HG03025 (cell line): ENCODE data around the gene GSTT4.
"Not testable (repeated sequence)": the region's sequence is repeated elsewhere in the genome, so short reads cannot be mapped to it uniquely, and the experiment has no call there.

Experiments
- ATAC-seq: cut with Tn5 transposase; IDR thresholded peaks from one replicate; pipeline ENCODE4 v1.9.1; 2021; ENCODE audit warnings: mild to moderate bottlenecking, moderate library complexity; ENCODE audit not compliant: unreplicated experiment, low FRiP score

Gene GSTT4

DNA sequence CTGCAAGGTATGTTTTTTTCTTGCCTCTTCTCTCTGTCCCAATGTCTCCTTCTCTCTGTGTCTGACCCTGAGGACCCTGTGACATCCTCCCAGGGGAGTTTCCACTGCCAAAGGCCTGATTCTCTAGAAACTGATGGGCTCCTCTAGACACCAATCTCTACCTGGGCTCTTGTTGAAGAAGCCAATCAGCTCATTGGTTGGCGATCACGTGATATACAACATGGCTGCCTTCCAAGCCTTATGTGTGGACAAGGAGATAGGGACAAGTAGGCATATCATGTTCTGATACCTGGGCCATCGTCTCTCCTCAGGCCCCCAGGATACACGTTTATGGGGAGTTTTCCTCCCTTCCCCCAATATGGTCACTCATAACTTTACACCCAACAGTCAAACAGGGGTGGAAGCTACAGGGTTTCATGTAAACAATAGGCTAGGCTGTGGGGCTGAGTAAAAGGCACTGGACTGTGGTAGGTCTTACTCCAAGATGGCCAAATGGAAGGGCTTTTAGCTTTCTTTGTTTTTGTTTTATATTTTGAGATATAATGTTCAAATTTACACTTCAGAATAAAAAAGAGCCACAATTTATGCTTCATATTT lies 11.6 kb downstream of the GSTT4 start:
- not testable (repeated sequence) for ATAC-seq

DNA sequence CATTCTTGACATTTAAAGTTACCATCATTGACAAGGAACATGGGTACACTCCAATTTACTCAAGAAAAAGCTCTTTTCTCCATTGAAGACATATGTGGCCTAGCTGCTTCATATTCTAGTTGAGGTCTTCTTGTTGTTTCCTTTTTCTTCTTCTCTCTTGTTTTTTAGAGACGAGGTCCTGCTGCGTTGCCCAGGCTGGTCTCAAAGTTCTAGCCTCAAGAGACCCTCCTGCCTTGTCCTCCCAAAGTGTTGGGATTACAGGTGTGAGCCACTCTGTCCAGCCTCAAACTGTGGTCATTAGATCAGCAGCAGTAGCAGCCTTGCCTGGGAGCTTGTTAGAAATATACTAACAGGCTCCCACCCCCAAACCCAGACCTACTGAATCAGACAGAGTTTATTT lies 12.2 kb downstream of the GSTT4 start:
- ATAC-seq: not testable (repeated sequence)

DNA sequence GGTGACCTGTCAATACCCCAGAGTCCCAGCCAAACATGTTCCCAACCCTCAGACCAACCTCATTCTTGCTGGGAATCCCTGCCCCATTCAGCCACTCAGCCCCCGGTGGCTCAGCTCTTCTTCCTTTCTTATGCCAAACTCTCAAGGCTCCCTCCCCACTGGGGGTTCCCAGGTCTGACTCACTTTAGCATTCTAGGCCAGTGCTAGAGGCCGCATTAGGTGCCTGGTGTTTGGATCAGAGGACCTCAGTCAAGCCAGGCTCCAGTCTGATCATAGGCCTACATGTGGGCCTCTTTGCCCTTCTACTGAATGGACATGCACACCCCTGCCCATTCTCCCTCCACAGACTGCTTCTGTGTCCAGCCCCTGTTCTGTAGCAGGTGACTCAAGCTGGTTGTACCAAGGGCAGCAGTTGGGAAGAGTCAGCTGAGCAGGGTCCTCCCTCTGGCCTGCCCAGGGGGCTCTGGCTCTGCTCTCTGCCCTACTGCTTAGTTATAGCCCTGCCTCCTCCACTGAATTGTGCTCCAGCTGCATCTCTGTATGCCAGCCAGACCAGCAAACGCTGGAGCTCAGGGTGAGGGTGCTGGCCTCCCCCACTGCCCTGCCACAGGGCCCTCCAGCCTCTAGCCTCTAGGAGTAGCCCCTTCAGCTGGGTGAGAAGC lies 15.5 kb downstream of the GSTT4 start:
- ATAC-seq: not testable (repeated sequence)

DNA sequence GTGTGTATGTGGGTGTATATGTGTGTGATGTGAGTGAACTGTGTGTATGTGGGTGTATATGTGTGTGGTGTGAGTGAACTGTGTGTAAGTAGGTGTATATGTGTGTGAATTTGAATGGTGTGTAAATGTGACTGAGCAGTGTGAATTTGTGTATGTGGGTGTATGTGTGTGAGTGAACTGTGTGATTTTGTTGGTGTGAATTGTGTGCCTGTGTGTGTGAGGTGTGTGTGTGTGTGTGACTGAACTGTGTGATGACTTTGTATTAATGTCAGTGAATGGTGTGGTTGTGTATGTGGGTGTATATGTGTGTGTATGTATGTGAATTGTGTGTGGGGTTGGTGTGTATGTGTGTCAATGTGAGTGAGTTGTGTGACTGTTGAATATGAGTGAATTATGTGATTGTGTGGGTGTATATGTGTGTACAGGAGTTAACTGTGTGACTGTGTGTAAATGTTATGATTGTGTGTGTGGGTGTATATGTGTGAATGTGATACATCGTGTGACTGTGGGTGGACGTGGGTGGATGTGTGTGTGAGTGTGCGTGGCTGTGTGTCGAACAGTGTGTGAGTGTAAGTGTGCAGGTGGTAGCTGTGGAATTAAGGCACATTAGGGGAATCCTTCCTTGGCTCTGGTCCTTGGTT lies 18.6 kb downstream of the GSTT4 start:
- ATAC-seq: not testable (repeated sequence)

DNA sequence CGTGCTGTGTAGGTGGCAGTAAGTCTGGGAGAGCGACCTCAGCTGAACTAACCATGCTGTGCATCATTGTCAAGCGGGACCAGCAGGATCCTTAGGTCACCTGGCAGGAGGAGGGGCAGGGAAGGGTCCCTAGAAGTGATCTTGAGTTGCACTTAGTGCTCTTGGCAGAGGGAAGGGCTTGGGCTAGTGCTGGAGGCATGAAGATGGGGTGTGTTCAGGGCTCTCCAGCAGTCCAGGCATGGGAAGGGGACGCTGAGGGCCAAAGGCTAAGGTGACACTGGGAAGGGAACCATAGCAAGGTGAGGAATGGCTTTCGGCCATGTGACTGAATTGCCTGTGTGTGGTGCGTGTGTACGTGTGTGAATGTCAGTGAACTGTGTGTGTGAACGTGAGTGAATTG lies 19.2 kb downstream of the GSTT4 start:
- ATAC-seq: not testable (repeated sequence)

DNA sequence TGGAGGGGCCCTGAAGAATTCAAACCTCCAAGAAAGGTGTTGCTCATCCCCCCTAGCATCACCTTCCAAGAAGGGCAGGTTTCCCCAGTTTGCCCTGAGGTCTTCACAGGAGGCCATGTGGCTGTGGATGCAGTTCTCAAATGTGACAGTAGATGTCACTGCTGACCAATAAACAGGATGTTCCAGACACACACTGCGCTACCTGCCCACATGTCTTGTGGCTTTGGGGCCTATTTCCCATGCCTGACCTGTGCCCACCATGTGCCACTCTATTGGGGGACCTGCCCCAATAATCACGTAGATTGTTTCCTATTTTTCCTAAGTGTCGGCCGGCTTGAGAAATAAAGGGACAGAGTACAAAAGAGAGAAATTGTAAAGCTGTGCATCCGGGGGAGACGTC lies 20.8 kb downstream of the GSTT4 start:
- ATAC-seq: no peak

DNA sequence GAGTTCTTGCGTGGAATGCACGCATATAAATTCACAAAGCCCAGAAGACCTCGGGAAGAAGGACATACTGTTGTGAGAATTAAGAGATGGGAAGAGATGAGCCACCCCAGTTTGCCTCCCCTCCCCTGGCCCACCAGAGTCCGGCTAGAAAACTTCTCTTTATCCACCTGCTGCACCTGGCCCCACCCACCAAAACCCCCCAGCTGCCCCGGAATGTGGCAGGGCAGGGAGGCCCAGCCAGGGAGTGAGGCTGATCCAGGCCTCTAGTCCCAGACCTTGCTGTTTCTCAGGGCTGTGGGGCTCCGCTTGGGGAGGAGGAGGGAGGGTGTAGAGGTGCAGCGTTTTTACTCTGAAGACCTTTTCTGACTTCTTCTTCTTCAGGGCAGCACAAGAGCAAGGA lies 24.7 kb downstream of the GSTT4 start:
- not testable (repeated sequence) for ATAC-seq

DNA sequence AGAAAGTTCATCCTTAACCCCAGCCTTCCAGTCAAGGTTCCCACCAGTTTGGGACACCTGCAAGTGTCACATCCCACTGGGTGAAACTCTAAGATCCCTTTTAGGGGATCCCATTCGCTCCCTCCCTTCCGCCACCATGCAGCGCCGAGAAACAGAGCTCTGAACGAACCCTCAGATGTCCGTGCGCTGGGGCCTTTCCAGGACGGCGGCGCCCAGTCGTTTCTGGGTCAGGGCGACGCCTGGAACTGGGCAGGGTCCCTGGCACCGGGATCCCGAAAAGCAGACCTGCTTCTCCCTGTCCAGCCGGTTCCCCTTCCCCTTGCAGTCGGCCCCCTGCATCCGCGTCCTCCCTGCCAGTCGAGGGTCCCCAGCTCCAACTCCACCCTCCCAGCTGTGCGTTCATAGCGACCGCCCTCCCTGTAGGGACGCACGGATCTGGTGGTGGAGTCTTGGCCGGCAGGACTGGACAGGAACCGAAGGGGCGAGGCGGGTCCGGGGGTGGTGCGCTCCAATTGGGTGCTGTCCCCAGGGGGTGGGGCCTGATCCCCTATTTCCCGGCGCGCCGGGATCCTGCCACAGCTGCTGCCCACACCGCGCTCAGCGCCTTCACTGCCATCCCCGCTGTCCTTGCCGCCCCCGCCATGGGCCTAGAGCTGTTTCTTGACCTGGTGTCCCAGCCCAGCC lies 25.6 kb downstream of the GSTT4 start, which contains the start of gene GSTT2:
Gene GSTT2 (plus strand): TSS at position 578 of the 684 bp plus-strand sequence.
- ATAC-seq: not testable (repeated sequence)

DNA sequence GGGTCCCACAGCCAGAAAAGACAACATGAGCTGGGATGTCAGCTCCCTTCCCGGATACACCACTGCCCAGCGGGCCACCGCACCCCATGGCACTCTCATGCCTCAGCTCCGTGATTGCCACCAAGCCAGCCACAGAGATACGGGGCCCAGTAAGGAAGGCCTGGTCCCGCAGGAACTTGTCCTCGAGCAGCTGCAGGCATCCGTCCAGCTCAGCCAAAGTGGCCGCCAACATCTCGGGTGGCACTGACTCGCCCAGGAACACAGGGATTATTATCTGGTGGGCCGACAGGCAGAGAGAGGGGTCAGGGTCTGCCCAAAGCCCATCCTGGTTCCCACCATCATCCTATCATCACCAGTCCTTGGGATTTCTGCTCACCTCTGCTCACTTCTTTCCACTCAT lies 27.9 kb downstream of the GSTT4 start:
- not testable (repeated sequence) for ATAC-seq

DNA sequence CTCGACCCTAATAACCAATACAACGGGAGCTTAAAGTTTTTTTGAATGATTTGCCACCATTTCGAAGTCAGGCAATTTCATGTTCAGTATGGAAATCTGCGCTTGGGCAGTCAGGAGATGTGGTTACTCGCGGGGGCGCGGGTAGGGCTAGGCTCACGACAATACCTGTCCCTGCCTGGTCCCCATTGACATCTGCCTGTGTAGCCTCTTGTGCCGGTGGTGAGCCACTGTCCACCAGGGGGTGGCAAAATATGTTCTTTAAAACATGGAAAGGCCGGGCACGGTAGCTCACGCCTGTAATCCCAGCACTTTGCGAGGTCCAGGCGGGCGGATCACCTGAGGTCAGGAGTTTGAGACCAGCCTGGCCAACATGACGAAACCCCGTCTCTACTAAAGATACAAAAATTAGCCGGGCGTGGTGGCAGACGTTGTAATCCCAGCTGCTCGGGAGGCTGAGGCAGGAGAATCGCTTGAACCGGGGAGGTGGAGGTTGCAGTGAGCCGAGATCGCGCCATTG lies 30.4 kb downstream of the GSTT4 start:
- not testable (repeated sequence) for ATAC-seq

DNA sequence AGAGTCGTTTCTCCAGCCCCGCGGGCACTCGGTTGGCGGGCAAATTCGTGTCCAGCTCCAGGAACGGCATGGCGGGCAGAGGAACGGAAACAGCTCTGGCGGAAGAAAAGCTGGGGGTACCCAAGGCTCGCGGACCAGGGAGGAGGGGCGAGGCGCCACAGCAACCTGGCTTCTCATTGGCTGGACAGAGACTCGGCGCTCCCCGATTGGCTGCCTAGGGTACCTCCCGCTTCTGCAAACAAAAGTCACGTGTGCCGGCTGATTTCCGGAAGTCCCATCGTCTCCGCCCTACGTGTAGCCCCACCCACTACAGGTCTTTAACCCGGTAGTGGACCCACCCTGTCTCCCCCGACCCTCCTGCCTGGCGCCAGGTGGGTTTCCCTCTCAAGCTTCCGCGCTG lies 30.9 kb downstream of the GSTT4 start, which contains the start of gene DDT:
Gene DDT (minus strand): TSS at position 97 of the 400 bp plus-strand sequence. CDS start 27 bp downstream, at position 70.
- peak; percentile 75 for ATAC-seq

DNA sequence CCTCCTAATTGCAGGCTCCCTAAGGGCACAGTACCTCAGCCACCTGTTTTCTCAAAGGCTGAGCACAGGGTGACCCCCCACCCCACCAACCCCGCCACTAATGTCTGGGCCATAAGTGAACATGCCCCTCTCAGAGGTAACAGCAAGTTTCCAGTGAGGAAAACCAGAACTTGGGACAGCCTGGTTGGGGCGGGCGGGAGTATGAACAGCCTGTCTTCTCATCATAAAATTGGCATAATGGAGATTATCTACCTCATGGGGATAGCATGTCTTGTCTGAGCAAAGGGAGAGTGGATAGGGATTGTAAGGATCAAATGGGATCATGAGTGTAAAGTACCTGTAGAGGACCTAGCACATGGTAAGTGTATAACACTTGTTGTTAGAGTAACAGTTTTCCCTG lies 33.3 kb downstream of the GSTT4 start:
- ATAC-seq: not testable (repeated sequence)

DNA sequence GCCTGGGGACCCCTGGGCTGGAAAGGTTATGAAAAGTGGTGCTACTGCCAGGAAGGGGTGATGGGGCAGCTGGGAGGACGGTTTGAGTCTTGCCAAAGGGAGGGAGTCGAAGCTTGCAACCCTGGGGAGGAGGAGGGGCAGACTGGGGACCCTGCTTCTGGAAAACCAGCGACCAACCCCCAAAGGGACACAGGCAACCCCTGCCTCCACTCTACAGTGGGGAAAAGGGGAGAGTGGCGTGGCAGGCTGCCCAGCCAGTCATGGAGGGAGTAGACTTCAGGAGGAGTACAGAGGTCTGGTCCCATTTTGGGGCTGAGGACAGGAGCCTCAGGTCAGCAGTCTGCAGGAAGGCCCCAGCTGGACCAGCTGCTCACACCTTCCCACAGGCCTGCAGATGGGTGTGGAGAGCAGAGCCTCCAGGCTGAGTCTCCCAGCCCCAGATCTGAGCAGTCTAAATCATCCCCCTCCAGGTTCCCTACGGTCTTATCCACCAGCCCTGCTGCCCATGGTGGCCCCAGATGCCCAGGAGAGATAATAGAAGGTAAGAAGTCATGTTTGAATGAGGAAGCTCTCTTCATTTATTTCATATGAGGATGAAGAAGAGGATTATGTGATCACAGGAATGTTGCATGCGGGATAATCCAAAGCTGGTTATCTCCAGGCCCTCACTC lies 34.3 kb downstream of the GSTT4 start:
- no peak for ATAC-seq

DNA sequence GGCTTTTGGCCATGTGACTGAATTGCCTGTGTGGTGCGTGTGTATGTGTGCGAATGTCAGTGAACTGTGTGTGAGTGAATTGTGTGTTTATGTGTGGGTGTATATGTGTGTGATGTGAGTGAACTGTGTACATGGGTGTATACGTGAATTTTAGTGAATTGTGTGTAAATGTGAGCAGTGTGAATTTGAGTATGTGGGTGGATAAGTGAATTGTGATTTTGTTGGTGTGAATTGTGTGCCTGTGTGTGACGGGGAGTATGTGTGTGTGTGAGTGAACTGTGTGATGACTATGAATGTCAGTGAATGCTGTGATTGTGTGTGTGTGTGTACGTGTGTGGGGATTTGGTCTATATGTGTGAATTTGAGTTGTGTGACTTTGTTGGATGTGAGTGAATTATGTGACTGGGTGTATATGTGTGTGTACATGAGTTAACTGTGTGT lies 35.0 kb downstream of the GSTT4 start:
- ATAC-seq: no peak

DNA sequence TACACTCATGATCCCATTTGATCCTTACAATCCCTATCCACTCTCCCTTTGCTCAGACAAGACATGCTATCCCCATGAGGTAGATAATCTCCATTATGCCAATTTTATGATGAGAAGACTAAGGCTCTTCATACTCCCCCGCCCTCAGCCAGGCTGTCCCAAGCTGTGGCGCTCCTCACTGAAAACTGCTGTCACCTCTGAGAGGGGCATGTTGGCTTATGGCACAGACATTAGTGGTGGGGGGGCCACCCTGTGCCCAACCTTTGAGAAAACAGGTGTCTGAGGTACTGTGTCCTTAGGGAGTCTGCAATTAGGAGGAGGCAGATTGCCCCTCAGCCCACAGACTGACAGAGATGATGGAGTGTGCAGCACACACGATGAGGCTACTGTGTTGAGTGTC lies 36.2 kb downstream of the GSTT4 start:
- no peak for ATAC-seq

DNA sequence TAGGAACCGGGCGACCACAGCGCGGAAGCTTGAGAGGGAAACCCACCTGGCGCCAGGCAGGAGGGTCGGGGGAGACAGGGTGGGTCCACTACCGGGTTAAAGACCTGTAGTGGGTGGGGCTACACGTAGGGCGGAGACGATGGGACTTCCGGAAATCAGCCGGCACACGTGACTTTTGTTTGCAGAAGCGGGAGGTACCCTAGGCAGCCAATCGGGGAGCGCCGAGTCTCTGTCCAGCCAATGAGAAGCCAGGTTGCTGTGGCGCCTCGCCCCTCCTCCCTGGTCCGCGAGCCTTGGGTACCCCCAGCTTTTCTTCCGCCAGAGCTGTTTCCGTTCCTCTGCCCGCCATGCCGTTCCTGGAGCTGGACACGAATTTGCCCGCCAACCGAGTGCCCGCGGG lies 38.7 kb downstream of the GSTT4 start, which contains the start of gene DDTL:
Gene DDTL (plus strand): TSS at position 321 of the 400 bp plus-strand sequence. CDS start 27 bp downstream, at position 348.
- peak; percentile 82 for ATAC-seq

DNA sequence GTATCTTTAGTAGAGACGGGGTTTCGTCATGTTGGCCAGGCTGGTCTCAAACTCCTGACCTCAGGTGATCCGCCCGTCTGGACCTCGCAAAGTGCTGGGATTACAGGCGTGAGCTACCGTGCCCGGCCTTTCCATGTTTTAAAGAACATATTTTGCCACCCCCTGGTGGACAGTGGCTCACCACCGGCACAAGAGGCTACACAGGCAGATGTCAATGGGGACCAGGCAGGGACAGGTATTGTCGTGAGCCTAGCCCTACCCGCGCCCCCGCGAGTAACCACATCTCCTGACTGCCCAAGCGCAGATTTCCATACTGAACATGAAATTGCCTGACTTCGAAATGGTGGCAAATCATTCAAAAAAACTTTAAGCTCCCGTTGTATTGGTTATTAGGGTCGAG lies 39.2 kb downstream of the GSTT4 start:
- ATAC-seq: not testable (repeated sequence)

DNA sequence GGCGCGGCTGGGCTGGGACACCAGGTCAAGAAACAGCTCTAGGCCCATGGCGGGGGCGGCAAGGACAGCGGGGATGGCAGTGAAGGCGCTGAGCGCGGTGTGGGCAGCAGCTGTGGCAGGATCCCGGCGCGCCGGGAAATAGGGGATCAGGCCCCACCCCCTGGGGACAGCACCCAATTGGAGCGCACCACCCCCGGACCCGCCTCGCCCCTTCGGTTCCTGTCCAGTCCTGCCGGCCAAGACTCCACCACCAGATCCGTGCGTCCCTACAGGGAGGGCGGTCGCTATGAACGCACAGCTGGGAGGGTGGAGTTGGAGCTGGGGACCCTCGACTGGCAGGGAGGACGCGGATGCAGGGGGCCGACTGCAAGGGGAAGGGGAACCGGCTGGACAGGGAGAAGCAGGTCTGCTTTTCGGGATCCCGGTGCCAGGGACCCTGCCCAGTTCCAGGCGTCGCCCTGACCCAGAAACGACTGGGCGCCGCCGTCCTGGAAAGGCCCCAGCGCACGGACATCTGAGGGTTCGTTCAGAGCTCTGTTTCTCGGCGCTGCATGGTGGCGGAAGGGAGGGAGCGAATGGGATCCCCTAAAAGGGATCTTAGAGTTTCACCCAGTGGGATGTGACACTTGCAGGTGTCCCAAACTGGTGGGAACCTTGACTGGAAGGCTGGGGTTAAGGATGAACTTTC lies 44.0 kb downstream of the GSTT4 start, which contains the start of gene GSTT2B:
Gene GSTT2B (minus strand): TSS at position 112 of the 688 bp plus-strand sequence. CDS start 64 bp downstream, at position 48.
- ATAC-seq: not testable (repeated sequence)

DNA sequence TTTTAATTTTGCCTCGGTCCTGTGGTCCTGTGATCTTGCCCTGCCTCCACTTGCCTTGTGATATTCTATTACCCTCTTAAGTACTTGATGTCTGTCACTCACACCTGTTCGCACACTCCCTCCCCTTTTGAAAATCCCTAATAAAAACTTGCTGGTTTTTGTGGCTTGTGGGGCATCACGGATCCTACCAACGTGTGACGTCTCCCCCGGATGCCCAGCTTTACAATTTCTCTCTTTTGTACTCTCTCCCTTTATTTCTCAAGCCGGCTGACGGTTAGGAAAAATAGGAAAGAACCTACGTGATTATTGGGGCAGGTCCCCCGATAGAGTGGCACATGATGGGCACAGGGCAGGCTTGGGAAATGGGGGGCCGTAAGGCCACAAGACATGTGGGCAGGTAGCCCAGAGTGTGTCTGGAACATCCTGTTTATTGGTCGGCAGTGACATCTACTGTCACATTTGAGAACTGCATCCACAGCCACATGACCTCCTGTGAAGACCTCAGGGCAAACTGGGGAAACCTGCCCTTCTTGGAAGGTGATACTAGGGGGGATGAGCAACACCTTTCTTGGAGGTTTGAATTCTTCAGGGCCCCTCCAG lies 48.9 kb downstream of the GSTT4 start:
- not testable (repeated sequence) for ATAC-seq
